Breast epithelium (tissue), 3 donors: Measurements from ENCODE around the gene CARD9.

Source experiments
- CTCF ChIP-seq, 3 donors: fragments of 450-650 bp; IDR thresholded peaks; one replicate each; pipeline ENCODE4 v1.5.1; 2016 to 2017; ENCODE audit warnings: antibody characterized with exemption in 3 of 3, mild to moderate bottlenecking in 3 of 3, moderate library complexity in 3 of 3
- POLR2A ChIP-seq: fragments of 450-650 bp; IDR thresholded peaks from one replicate; pipeline ENCODE4 v1.6.1; 2016; ENCODE audit warnings: antibody characterized with exemption, mild to moderate bottlenecking, moderate library complexity
- POLR2AphosphoS5 ChIP-seq, 3 donors: sonication (generic); formaldehyde crosslinking; IDR thresholded peaks; one replicate each; pipeline ENCODE4 v1.6.1; 2017; ENCODE audit warnings: antibody characterized with exemption in 3 of 3

GRCh38 chr9:136318776-136319241, 54.7 kb downstream of the CARD9 start:
- TF ChIP-seq CTCF (IDR thresholded peaks at IDR 0.05), result no peak
- no peak for TF ChIP-seq POLR2A
- TF ChIP-seq POLR2AphosphoS5 (IDR thresholded peaks at IDR 0.05), result no peak
